ENCODE data around the gene IL17F.

The IL17F gene

DNA sequence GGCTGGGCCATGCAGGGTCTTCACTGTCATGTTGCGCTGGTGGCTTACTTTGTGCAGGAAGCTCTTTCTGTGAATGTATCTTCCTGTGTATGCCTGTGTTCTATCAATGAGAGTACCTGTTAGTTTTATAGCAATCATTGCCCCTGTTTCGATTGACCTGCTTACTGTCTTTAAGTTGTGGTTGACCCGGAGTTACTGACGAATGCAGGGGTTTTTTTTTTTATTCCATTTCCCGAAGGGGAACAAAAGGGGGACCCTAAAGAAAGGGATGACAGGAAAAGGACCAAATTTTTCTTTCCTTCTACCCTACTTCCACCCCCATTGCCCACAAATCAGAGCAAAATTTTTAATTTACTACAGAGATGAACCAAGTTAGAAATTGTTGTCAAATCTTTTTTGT is at the start of gene IL17F:
Gene IL17F (minus strand): TSS at position 101 of the 400 bp plus-strand sequence. CDS start 71 bp downstream, at position 30.
- DNase-seq (ENCODE audit: low read depth in 1 of 2, low spot score in 1 of 2) = no peak
- in situ Hi-C loops (cut with HindIII; ENCODE audit: low pct_unique_long_range_greater_than_20kb, low sequenced_read_pairs) = no loop called here
- no peak for TF ChIP-seq JUND (IDR thresholded peaks at IDR 0.05; ENCODE audit: low read depth)

DNA sequence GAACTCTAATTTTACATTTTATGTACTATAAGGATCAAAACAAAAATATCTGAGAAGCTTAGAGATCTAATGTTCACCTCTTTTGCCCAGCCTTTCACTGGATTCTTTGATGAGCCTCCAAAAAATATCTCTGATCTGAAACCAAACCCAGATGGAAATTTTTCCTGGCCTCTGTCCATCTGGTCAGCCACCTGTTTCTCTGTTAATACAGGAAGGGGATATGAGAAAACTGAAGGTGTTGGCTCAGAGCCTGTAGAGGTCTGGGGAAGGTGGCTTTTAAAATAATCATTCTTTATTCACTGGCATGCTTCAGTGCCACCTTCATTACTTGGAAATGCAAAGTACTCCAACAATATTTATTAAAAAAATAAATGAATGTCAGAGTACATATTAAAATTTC is 48.8 kb upstream of the IL17F start:
- in situ Hi-C loops (cut with HindIII; ENCODE audit: low pct_unique_long_range_greater_than_20kb, low sequenced_read_pairs) = no loop called here
- no peak for DNase-seq (ENCODE audit: low read depth in 1 of 2, low spot score in 1 of 2)
- no peak for TF ChIP-seq JUND (IDR thresholded peaks at IDR 0.05; ENCODE audit: low read depth)

DNA sequence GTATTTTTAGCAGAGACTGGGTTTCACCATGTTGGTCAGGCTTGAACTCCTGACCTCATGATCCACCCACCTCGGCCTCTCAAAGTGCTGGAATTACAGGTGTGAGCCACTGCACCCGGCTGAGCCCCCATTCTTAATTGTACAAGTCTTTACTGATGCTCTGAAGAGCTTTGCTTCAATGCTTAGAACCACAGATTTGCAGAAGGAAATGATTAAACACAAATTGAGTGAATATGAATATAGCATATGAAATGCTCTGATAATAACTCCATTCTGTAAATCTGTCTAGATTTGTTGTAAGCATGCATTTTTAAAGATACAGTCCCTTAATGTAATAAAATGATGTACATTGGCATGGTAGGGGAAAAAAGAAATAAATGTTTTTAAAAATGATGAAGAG is 44.5 kb upstream of the IL17F start:
- no peak for TF ChIP-seq JUND (IDR thresholded peaks at IDR 0.05; ENCODE audit: low read depth)

DNA sequence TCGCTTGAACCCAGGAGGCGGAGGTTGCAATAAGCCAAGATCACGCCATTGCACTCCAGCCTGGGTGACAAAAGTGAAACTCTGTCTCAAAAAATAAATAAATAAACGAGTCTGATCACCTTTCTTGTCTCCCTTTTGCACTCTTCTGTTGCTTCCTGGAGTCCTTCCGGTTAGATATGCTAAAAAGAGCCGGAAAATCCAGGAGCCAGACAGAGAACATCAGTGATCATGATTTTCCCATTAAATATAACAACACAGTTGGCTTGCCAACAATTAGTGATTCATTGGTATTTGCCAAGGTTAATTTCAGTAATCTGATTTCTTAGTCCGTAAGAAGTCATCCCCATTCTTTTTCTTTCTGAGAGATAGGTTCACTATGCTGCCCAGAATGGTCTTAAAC is 43.9 kb upstream of the IL17F start:
- no peak for TF ChIP-seq JUND (IDR thresholded peaks at IDR 0.05; ENCODE audit: low read depth)
- no peak for DNase-seq (ENCODE audit: low read depth in 1 of 2, low spot score in 1 of 2)
- in situ Hi-C loops (cut with HindIII; ENCODE audit: low pct_unique_long_range_greater_than_20kb, low sequenced_read_pairs) = no loop called here

More for the DNA sequence above, 44.5 kb upstream of the IL17F start:
- no peak for DNase-seq (ENCODE audit: low read depth in 1 of 2, low spot score in 1 of 2)
- in situ Hi-C loops (cut with HindIII; ENCODE audit: low pct_unique_long_range_greater_than_20kb, low sequenced_read_pairs) = no loop called here

DNA sequence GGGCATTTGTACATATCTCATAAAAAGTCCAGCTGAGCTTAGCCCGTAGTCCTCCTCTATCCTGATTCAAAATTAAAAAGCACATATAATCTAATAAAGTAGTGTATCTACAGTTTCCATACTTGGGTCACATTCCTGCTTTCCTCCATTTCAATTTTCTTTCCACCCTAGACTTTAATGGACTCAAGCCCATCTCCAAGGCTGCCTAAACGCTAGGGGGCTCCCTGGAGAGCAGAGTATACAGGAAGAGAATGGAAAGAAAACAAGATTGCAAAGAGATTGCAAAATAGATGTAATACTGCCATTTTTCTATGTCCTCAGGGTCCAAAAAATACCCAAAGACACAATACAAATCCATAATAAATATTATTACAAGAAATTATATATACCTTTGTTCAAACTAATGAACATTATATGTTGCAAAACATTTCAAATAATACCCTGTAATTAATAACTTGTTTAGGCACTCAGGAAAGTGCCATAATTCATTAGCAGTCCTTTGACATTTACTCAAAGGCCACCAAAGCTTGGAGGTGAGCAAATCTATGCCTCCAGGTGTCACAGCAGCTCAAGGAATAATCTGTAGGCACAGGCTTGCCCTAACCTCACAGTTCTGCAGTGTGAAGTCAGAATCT is 42.6 kb upstream of the IL17F start:
- in situ Hi-C loops (cut with HindIII; ENCODE audit: low pct_unique_long_range_greater_than_20kb, low sequenced_read_pairs) = no loop called here
- TF ChIP-seq JUND (IDR thresholded peaks at IDR 0.05; ENCODE audit: low read depth) = no peak

DNA sequence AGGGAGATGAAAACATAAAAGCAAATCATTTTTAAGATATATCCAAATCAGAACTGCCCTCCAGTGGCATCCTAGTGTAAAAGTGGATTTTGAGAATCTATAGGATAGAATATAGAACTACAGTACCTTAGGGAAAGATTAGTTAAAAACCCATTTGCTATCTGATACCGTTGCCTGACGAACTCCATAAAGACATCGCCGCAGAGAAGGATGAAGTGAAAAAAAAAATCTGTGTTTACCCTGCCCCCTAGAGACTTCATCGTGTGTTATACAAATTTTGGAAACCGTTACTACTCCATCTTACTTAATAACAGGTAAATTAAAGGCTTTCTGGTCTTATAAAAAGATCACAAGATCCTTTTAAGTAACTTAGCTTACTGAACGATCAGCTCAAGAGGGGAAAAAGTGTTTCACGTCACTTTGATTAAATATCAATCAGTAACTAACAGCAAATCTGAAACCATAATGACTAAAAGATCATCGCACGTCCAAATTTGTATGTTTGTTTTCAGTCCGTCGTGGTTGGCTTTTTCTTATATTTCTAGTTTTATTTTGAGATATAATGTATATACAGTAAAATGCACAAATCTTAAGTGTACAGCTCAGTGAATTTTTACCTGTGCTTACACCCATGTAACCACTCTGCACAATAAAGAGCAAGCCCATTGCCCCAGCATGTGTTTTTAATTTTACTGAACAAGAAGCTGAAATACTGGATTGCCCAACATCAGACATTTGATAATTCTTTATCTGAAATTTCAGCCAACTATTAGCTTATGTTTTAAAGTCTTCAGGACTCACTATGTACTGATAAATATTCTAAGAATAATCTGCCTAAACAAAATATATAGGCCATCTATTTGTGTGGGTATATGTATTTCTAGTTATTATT is 41.1 kb upstream of the IL17F start:
- no peak for DNase-seq (ENCODE audit: low read depth in 1 of 2, low spot score in 1 of 2)
- TF ChIP-seq JUND (IDR thresholded peaks at IDR 0.05; ENCODE audit: low read depth) = no peak
- in situ Hi-C loops (cut with HindIII; ENCODE audit: low pct_unique_long_range_greater_than_20kb, low sequenced_read_pairs) = no loop called here

More for the DNA sequence above, 42.6 kb upstream of the IL17F start:
- peak; percentile 23 to 79 for DNase-seq (ENCODE audit: low read depth in 1 of 2, low spot score in 1 of 2)

DNA sequence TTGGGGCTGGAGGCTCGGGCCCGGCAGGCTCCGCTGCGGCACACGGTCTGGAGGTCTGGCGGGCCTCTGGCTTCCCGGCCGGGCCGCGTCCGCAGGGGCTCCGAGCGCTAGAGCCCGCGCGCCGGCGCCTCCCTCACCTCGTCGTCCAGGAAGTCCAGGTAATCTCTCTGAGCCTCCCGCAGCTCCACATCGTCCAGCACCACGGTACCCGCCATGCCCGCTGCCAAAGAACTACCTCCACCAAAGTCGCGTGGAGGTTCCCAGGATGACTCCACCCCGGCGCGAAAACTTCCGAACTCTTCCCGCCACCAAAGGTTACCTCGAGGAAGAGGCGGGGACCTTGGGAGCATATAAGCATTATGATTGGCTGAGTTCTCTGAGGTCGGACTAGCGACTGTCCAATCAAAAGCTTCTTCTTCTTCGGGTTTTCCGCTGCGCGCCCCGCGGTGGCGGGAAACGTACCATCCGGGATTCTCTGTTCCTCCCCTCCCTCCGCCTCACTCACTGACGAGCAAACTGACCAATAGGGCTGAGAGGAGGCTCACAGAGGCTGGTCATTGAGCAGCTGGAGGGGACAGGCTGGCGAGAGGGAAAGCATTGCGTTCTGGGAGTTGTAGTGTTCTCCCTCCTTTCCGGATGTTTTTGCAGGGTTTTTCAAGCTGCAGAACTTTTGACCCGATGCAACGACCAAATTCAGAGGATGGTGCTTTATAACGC is 40.3 kb upstream of the IL17F start, which contains the start of gene MCM3:
Gene MCM3 (minus strand): TSS at position 283 of the 717 bp plus-strand sequence. CDS start 68 bp downstream, at position 215.
- no peak for TF ChIP-seq JUND (IDR thresholded peaks at IDR 0.05; ENCODE audit: low read depth)
- peak; percentile 96 to 99 for DNase-seq (ENCODE audit: low read depth in 1 of 2, low spot score in 1 of 2)
- in situ Hi-C loops (cut with HindIII; ENCODE audit: low pct_unique_long_range_greater_than_20kb, low sequenced_read_pairs) = no loop called here

DNA sequence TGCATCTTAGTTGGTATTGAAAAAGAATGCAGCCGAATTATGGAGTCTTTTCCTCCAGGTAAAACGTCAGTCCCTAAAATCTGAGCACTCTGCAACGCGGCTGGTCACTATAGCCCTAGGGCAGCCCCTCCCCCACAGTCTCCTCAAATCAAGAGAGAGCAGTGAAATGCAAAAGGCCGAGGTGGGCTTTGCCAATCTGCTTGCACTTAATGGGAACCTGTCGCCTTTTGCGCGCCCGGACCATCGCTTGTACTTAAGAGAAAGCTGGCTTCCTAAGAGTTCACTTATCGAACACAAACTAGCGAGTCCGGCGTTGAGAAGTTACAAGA is 39.8 kb upstream of the IL17F start:
- DNase-seq (ENCODE audit: low read depth in 1 of 2, low spot score in 1 of 2) = peak in 1 of 2 experiments; percentile 63
- in situ Hi-C loops (cut with HindIII; ENCODE audit: low pct_unique_long_range_greater_than_20kb, low sequenced_read_pairs) = no loop called here
- TF ChIP-seq JUND (IDR thresholded peaks at IDR 0.05; ENCODE audit: low read depth) = no peak

DNA sequence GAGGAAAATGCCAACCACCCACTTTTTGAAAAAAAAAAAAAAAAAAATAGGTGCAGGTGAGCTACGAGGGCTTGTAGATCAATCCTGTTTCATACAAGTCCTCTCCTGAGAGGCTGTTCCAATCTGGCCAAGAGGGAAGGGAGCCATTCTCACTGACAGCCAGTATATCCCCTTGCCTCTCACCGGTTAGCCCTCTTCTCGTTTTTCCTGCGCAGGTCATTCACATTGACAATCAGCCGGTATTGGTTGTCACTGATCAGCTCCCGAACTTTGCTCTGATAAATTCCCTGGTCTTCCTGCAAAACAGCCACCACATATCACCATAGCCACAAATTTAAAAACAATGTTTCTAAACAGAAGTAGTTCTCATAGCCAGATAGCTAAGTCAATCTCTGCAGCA is 38.8 kb upstream of the IL17F start:
- in situ Hi-C loops (cut with HindIII; ENCODE audit: low pct_unique_long_range_greater_than_20kb, low sequenced_read_pairs) = no loop called here
- no peak for DNase-seq (ENCODE audit: low read depth in 1 of 2, low spot score in 1 of 2)
- TF ChIP-seq JUND (IDR thresholded peaks at IDR 0.05; ENCODE audit: low read depth) = no peak

DNA sequence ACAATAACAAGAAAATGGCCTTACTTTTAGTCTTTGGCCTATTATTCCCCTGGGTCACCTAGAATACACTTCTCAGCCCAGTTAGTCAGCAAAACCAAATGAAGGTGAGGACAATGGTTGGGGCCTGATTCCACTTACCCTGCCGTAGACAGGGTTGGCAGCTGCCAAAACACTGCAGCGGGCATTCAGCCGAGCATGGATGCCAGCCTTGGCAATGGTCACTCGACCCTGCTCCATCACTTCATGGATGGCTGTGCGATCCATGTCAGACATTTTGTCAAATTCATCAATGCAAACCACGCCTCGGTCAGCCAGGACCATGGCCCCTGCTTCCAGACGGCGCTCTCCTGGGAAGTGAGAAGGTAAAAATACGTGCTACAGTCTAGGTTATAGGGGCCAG is 31.8 kb upstream of the IL17F start:
- DNase-seq (ENCODE audit: low read depth in 1 of 2, low spot score in 1 of 2) = no peak
- no peak for TF ChIP-seq JUND (IDR thresholded peaks at IDR 0.05; ENCODE audit: low read depth)
- in situ Hi-C loops (cut with HindIII; ENCODE audit: low pct_unique_long_range_greater_than_20kb, low sequenced_read_pairs) = no loop called here

DNA sequence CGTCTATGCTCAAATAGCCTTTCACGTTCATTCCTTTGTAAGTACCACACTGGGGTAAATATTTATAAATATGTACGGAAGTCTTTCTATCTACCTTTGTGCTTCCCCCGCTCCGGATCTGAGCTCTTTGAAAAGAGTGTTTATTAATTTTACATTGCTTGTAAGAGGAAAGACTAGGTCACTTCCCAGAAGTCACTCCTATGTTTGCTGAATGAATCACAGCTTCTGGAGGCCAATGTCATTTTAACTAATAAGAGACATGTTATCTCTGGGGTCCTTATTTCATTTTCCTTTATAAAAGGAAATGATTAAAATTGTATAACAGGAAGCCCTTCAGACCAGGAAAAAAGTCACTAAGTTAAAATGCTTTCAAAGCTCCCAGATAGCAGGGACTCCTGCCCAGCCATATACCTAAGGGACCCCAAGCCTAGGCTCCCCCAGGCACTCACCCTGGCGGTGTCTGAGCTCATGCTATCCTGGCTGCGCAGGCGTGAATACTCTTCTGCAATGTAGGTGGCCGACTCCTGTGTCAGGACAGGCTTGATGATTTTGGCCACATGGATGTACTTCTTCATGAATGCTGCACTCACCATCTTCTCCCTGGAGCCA is 27.7 kb upstream of the IL17F start:
- in situ Hi-C loops (cut with HindIII; ENCODE audit: low pct_unique_long_range_greater_than_20kb, low sequenced_read_pairs) = no loop called here
- no peak for TF ChIP-seq JUND (IDR thresholded peaks at IDR 0.05; ENCODE audit: low read depth)
- DNase-seq (ENCODE audit: low read depth in 1 of 2, low spot score in 1 of 2) = no peak
